Glutamatergic neuron (in vitro differentiated cells): Measurements from ENCODE around the gene CCR4. TPM values are rescaled to one million over a fixed set of nuclear protein-coding genes. Genes with fewer than 3 reads are reported as not detected.
"Not testable (repeated sequence)": the region's sequence is repeated elsewhere in the genome, so short reads cannot be mapped to it uniquely, and the experiment has no call there.

ENCODE experiments used
- DNase-seq: peaks from one replicate; pipeline ENCODE4 v3.0.0; 2022
- H3K27ac Mint-ChIP-seq: one replicate; pipeline ENCODE4 v1.8.0; 2020; ENCODE audit warnings: mild to moderate bottlenecking, mixed read lengths, inconsistent platforms; ENCODE audit not compliant: unreplicated experiment
- H3K27me3 Mint-ChIP-seq: one replicate; pipeline ENCODE4 v1.8.0; 2020; ENCODE audit warnings: mild to moderate bottlenecking, moderate library complexity, mixed read lengths, inconsistent platforms; ENCODE audit not compliant: unreplicated experiment
- H3K36me3 Mint-ChIP-seq: one replicate; pipeline ENCODE4 v1.8.0; 2020; ENCODE audit warnings: mild to moderate bottlenecking, mixed read lengths, inconsistent platforms; ENCODE audit not compliant: unreplicated experiment
- H3K4me1 Mint-ChIP-seq: one replicate; pipeline ENCODE4 v1.8.0; 2020; ENCODE audit warnings: mild to moderate bottlenecking, low read depth, mixed read lengths, inconsistent platforms; ENCODE audit not compliant: unreplicated experiment
- H3K4me3 Mint-ChIP-seq: one replicate; pipeline ENCODE4 v1.8.0; 2020; ENCODE audit warnings: mild to moderate bottlenecking, mixed read lengths, inconsistent platforms; ENCODE audit not compliant: unreplicated experiment
- H3K9me3 Mint-ChIP-seq: one replicate; pipeline ENCODE4 v1.8.0; 2020; ENCODE audit warnings: mild to moderate bottlenecking, moderate library complexity, mixed read lengths, inconsistent platforms; ENCODE audit not compliant: unreplicated experiment
- total RNA-seq: library from RNA; stranded (reverse); fragmentation: NEBNext Ultra II Directional; extraction: Animal tissue kit (Norgen Biotek cat#: 25700); gene quantifications from one replicate; pipeline ENCODE4 v1.2.1, GENCODE V29; 2021; ENCODE audit not compliant: unreplicated experiment
- TF ChIP-seq, protein P1 (sequence below): fragments of 200-600 bp; sonication (generic); IDR thresholded peaks from one replicate; pipeline ENCODE4 v1.5.0; 2021; ENCODE audit not compliant: partially characterized antibody, unreplicated experiment

CCR4 gene
- total RNA-seq, 1 donor from 2014 or later = not detected

DNA sequence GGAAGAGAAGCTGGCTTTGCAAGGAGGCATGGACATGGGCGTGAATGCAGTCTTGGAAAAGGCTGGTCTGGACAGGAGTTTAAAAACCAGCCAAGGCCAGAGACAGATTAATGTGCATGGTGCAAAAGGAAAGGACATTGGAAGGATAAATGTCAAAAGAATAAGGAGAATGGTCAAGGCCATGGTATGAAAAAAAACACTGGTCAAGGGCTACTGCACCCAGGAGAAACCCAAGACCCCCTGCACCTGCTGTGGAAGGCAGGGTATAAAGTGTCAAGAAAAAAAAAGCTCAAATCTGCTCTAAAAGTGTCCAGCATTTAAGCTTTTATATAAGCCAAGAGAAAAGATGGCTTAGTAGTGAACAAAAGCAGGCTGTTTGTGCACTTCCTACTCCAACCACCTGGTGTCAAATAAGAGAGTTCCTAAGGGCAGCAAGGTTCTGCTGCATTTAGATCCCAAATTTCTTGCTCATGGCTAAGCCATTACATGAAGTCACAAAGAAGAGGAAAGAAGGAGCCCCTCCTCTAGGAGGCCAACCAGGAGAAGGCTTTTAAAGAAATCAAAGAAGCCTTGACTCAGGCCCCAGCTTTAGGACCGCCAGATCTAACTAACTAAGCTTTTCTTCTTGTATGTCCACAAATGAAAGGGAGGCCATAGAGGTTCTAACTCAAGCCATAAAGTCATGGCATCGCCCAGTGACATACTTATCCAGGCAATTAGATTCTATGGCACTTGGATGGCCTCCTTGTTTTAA lies 16.9 kb downstream of the CCR4 start:
- H3K27ac Mint-ChIP-seq = no peak overlapping the region
- peaks cover 10% of the 10 kb centered on the region for H3K9me3 Mint-ChIP-seq
- H3K36me3 Mint-ChIP-seq = peaks cover 14% of the 10 kb centered on the region
- no peak overlapping the region for H3K4me3 Mint-ChIP-seq
- no peak for DNase-seq
- TF ChIP-seq, protein P1, sequence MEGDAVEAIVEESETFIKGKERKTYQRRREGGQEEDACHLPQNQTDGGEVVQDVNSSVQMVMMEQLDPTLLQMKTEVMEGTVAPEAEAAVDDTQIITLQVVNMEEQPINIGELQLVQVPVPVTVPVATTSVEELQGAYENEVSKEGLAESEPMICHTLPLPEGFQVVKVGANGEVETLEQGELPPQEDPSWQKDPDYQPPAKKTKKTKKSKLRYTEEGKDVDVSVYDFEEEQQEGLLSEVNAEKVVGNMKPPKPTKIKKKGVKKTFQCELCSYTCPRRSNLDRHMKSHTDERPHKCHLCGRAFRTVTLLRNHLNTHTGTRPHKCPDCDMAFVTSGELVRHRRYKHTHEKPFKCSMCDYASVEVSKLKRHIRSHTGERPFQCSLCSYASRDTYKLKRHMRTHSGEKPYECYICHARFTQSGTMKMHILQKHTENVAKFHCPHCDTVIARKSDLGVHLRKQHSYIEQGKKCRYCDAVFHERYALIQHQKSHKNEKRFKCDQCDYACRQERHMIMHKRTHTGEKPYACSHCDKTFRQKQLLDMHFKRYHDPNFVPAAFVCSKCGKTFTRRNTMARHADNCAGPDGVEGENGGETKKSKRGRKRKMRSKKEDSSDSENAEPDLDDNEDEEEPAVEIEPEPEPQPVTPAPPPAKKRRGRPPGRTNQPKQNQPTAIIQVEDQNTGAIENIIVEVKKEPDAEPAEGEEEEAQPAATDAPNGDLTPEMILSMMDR = no peak
- no peaks in the 10 kb centered on the region for H3K27me3 Mint-ChIP-seq
- H3K4me1 Mint-ChIP-seq = no peaks in the 10 kb centered on the region

DNA sequence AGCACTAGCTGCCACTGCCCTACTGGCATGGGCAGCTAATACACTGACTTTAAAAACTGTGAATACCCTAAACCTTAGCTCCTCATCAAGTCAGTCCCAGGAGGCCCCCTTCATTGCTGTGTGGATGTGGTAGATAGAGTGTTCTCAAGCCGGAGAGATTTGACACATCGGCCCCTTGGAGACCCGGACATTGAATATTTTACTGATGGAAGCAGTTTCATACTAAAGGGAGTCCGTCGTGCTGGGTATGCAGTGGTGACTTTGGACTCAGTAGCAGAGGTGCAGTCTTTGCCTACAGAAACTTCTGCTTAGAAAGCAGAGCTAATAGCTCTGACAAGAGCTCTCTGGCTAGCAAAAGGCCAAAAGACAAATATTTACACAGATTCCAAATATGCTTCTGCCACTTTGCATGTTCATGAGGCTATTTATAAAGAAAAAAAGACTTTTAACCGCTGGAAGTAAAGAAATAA lies 17.5 kb downstream of the CCR4 start:
- no peak for DNase-seq
- TF ChIP-seq, protein P1 = no peak
- H3K4me3 Mint-ChIP-seq = no peak overlapping the region
- peaks cover 14% of the 10 kb centered on the region for H3K36me3 Mint-ChIP-seq
- H3K27me3 Mint-ChIP-seq = no peaks in the 10 kb centered on the region
- H3K4me1 Mint-ChIP-seq = no peaks in the 10 kb centered on the region
- H3K9me3 Mint-ChIP-seq = peaks cover 10% of the 10 kb centered on the region
- no peak overlapping the region for H3K27ac Mint-ChIP-seq

DNA sequence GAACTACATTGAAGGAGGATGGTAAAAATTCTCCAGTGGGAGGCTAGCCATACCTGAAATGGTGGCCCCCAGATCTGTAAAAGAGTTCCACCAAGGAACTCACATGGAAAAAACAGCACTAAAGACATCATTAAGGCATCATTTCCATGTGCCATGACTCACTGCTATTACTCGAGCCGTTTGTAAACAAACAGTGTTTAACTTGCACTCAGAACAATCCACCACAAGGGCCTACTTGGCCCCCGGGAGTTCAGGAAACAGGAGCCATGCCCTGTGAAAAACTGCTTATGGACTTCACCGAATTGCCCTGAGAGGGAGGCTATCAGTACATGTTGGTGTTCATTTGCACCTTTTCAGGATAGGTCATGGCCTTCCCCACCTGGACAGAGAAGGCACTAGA lies 18.2 kb downstream of the CCR4 start:
- no peak overlapping the region for H3K27ac Mint-ChIP-seq
- H3K27me3 Mint-ChIP-seq = no peaks in the 10 kb centered on the region
- DNase-seq = no peak
- H3K4me1 Mint-ChIP-seq = no peaks in the 10 kb centered on the region
- H3K9me3 Mint-ChIP-seq = peaks cover 10% of the 10 kb centered on the region
- TF ChIP-seq, protein P1 = no peak
- peaks cover 14% of the 10 kb centered on the region for H3K36me3 Mint-ChIP-seq
- H3K4me3 Mint-ChIP-seq = no peak overlapping the region

DNA sequence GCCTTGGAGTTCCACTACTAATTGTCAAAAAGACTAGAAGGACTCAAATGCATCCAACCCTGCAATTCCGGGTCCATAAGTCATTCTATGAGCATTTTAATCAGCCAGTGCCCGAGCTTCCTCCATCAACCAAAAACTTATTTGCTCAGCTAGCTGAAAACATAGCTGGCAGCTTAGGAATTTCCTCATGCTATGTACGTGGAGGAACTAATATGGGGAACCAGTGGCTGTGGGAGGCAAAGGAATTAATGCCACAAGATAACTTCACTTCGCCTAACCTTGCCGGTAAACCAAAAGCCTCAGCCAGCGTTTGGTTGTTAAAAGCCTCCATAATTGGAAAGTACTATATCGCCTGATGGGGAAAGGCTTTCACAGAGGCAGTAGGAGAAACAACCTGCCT lies 19.8 kb downstream of the CCR4 start:
- H3K4me1 Mint-ChIP-seq, H3K36me3 Mint-ChIP-seq, H3K9me3 Mint-ChIP-seq, H3K27ac Mint-ChIP-seq, H3K27me3 Mint-ChIP-seq, H3K4me3 Mint-ChIP-seq, DNase-seq: not testable (repeated sequence)

DNA sequence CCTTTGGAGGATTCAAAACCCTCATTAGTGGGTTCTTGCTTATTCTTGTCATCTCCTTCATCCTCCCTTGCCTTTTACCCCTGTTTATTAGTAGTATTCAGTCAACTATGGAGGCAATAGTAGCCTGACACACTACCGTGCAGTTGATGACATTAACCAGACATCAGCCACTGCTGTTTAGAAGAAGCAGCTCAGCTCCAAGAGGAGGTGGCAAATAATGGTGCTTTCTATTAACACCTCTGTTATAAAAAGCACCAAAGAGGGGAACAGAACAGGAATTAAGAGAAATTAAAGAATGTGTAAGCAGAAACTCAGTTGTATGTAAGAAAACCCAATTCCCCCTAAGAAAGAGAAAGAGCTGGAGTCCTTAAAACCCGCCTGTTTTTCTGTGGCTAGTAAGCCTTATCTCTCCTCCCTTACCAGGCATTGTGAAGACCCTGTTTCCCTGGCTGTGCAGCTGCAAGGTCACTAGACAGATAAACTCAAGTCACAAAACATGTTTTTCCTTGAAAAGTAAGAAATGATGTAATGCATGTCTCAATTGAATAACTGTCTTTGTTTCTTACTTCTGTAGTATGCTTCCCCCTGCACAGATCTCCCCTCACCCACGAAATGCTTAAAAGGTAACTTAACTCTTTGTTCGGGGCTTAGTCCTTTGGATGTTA lies 21.2 kb downstream of the CCR4 start:
- Mint-ChIP-seq H3K36me3 (no peaks in the 10 kb centered on the region), H3K4me1 (no peaks in the 10 kb centered on the region), H3K4me3 (no peak overlapping the region), H3K27me3 (no peaks in the 10 kb centered on the region), H3K27ac (no peak overlapping the region), H3K9me3 (no peaks in the 10 kb centered on the region)
- TF ChIP-seq, protein P1 = no peak
- DNase-seq = no peak
